ENCODE measurements around the gene DAD1.
"Not testable (repeated sequence)": the region's sequence is repeated elsewhere in the genome, so short reads cannot be mapped to it uniquely, and the experiment has no call there.

Gene DAD1

GRCh38 chr14:22547948-22548750 is 40.9 kb downstream of the DAD1 start:
- FAIRE-seq (no peak), DNase-seq (ENCODE audit: insufficient read length, low spot score) (no peak)
- TF ChIP-seq, protein P1, sequence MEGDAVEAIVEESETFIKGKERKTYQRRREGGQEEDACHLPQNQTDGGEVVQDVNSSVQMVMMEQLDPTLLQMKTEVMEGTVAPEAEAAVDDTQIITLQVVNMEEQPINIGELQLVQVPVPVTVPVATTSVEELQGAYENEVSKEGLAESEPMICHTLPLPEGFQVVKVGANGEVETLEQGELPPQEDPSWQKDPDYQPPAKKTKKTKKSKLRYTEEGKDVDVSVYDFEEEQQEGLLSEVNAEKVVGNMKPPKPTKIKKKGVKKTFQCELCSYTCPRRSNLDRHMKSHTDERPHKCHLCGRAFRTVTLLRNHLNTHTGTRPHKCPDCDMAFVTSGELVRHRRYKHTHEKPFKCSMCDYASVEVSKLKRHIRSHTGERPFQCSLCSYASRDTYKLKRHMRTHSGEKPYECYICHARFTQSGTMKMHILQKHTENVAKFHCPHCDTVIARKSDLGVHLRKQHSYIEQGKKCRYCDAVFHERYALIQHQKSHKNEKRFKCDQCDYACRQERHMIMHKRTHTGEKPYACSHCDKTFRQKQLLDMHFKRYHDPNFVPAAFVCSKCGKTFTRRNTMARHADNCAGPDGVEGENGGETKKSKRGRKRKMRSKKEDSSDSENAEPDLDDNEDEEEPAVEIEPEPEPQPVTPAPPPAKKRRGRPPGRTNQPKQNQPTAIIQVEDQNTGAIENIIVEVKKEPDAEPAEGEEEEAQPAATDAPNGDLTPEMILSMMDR (IDR thresholded peaks at IDR 0.05; ENCODE audit: insufficient read depth, missing control alignments) = no peak

DNA sequence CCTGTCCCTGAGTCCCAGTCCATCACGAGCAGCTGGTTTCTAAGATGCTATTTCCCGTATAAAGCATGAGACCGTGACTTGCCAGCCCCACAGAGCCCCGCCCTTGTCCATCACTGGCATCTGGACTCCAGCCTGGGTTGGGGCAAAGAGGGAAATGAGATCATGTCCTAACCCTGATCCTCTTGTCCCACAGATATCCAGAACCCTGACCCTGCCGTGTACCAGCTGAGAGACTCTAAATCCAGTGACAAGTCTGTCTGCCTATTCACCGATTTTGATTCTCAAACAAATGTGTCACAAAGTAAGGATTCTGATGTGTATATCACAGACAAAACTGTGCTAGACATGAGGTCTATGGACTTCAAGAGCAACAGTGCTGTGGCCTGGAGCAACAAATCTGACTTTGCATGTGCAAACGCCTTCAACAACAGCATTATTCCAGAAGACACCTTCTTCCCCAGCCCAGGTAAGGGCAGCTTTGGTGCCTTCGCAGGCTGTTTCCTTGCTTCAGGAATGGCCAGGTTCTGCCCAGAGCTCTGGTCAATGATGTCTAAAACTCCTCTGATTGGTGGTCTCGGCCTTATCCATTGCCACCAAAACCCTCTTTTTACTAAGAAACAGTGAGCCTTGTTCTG is 41.6 kb downstream of the DAD1 start:
- TF ChIP-seq, protein P1 (IDR thresholded peaks at IDR 0.05; ENCODE audit: insufficient read depth, missing control alignments) = no peak
- DNase-seq (ENCODE audit: insufficient read length, low spot score) = no peak
- FAIRE-seq = no peak

GRCh38 chr14:22546722-22547071 is 42.3 kb downstream of the DAD1 start:
- DNase-seq (ENCODE audit: insufficient read length, low spot score) (no peak), FAIRE-seq (no peak)
- TF ChIP-seq, protein P1 (IDR thresholded peaks at IDR 0.05; ENCODE audit: insufficient read depth, missing control alignments) = no peak

- no peak for DNase-seq (ENCODE audit: insufficient read length, low spot score)
- FAIRE-seq = no peak
- TF ChIP-seq, protein P1 (IDR thresholded peaks at IDR 0.05; ENCODE audit: insufficient read depth, missing control alignments) = no peak
Observed at GRCh38 chr14:22545842-22546721, 42.9 kb downstream of the DAD1 start.

DNA sequence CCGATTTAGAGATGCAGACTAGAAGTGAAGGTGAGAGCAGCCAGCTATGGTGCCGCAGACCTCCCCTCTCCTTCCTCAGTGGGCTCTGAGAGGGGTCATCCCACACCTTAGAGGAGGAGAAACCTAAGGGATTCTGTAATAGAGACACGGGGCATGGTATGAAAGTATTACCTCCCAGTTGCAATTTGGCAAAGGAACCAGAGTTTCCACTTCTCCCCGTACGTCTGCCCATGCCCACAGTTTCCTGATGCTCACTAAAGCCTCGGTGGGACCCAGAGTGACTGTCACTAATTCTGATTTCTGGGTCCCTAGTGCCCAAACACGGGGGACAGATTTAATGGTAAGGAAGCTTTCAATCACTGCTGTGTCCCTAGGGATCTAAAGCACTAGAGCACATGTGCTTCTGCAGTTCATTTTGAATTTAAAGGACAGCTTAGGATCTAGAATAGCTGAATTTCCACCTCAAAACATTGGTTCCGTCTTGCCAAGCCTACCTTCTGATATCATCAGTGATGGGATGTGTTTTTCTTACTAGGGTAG is 44.1 kb downstream of the DAD1 start:
- TF ChIP-seq, protein P1 (IDR thresholded peaks at IDR 0.05; ENCODE audit: insufficient read depth, missing control alignments) = no peak
- FAIRE-seq (no peak), DNase-seq (ENCODE audit: insufficient read length, low spot score) (no peak)

GRCh38 chr14:22544406-22544805 is 44.6 kb downstream of the DAD1 start:
- FAIRE-seq = no peak
- TF ChIP-seq, protein P1 (IDR thresholded peaks at IDR 0.05; ENCODE audit: insufficient read depth, missing control alignments) = no peak

DNA sequence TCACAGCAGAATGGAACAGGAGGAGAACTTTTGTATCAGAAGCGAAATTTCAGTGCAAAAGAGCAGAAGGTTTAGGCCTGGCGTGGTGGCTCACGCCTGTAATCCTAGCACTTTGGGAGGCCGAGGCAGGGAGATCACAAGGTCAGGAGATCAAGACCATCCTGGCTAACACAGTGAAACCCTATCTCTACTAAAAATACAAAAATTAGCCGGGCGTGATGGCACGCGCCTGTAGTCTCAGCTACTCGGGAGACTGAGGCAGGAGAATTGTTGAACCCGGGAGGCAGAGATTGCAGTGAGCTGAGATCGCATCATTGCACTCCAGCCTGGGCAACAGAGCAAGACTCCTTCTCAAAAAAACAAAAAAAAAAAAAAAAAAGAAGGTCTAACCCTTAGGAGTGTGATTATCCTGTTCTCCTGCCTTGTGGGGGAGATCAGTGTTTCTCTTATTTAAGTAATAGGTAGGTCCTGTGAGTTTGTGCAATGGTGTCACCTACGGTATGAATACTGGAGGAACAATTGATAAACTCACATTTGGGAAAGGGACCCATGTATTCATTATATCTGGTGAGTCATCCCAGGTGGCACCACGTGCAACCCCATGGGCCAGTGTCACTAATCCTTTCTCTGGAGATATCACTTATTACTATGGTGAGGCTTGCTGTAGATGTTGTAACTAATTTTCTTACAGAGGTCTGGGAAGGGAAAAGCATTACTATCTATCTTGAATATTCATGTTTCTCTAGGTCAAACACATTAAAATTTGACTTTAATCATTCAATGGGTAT is 45.3 kb downstream of the DAD1 start:
- not testable (repeated sequence) for DNase-seq (ENCODE audit: insufficient read length, low spot score); FAIRE-seq

More at GRCh38 chr14:22544406-22544805, 44.6 kb downstream of the DAD1 start:
- no peak for DNase-seq (ENCODE audit: insufficient read length, low spot score)
